HG03442 (cell line): ENCODE measurements around the gene PDZK1IP1.
"Not testable (repeated sequence)": the region's sequence is repeated elsewhere in the genome, so short reads cannot be mapped to it uniquely, and the experiment has no call there.

Source experiments
- ATAC-seq: cut with Tn5 transposase; IDR thresholded peaks from one replicate; pipeline ENCODE4 v1.9.1; 2021; ENCODE audit warnings: mild to moderate bottlenecking, moderate library complexity; ENCODE audit not compliant: unreplicated experiment

PDZK1IP1 gene

GRCh38 chr1:47140358-47140757, 49.5 kb downstream of the PDZK1IP1 start:
- ATAC-seq = not testable (repeated sequence)

GRCh38 chr1:47137925-47138615, 51.8 kb downstream of the PDZK1IP1 start:
- ATAC-seq = no peak

- no peak for ATAC-seq
These were observed 52.6 kb downstream of the PDZK1IP1 start, which contains the start of gene CYP4A22 for GRCh38 chr1:47137198-47137597. Gene CYP4A22, plus strand, starts transcription at chr1:47137441. Its CDS starts 45 bp downstream, at chr1:47137486.
